IPS-18c (cell line): ENCODE data around the gene PSMA7.

Experiments used
- H3K4me3 ChIP-seq: 2 replicates; pipeline ENCODE4 v1.7.0; 2013; ENCODE audit warnings: low read depth, mild to moderate bottlenecking, low read length, moderate library complexity; ENCODE audit not compliant: insufficient read depth
- H3K9me3 ChIP-seq: one replicate; pipeline ENCODE4 v1.6.1; 2013; ENCODE audit warnings: mild to moderate bottlenecking, low read length, moderate library complexity; ENCODE audit not compliant: control insufficient read depth, insufficient read depth

The PSMA7 gene

GRCh38 chr20:62143081-62143956, at the start of gene PSMA7, which contains the start of gene SS18L1:
Gene PSMA7, minus strand, starts transcription at chr20:62143394. Its CDS starts 91 bp downstream, at chr20:62143303.
Gene SS18L1, plus strand, starts transcription at chr20:62143769. Its CDS starts 52 bp downstream, at chr20:62143821.
- Histone ChIP-seq H3K4me3 (peak within 1 kb of the TSS; percentile 76), H3K9me3 (no peaks in the 10 kb centered on the region)

GRCh38 chr20:62192635-62193034, 49.4 kb upstream of the PSMA7 start:
- no peaks in the 10 kb centered on the region for H3K9me3 ChIP-seq
- no peak overlapping the region for H3K4me3 ChIP-seq

DNA sequence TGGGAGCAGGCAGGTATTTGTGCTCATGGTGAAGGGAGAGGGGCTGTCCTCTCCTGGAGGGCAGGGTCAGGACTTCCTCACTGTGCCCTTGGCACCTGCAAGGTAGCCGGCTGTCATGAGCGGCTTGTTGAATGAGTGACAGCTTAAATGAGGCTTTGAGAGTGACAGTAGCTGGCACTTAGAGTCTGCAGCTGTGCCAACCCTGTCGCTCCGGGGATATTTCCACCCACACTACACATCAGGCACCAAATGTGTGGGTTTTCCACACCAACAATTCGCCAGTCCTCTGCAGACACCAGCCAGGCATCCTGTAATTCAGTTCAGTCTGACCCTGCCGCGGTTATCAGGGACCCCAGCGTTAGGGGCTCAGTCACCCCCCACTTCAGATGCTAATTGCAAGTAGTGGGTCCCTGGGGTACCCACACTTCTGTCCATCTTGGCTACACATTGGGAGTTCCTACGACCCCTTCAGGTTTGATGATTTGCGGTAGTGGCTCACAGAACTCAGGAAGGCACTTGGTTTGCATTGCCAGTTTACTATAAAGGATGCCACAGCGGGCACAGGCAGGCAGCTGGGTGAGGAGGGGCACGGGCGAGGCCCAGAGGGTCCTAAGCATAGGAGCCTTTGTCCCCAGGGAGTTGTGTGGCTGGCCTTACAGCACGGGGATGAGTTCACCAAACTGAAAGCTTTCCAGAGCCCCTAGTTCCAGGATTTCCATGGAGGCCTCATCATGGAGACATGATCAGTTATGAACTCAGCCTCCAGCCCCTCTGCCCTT, 48.8 kb upstream of the PSMA7 start:
- H3K4me3 ChIP-seq: no peak overlapping the region
- H3K9me3 ChIP-seq: no peaks in the 10 kb centered on the region

DNA sequence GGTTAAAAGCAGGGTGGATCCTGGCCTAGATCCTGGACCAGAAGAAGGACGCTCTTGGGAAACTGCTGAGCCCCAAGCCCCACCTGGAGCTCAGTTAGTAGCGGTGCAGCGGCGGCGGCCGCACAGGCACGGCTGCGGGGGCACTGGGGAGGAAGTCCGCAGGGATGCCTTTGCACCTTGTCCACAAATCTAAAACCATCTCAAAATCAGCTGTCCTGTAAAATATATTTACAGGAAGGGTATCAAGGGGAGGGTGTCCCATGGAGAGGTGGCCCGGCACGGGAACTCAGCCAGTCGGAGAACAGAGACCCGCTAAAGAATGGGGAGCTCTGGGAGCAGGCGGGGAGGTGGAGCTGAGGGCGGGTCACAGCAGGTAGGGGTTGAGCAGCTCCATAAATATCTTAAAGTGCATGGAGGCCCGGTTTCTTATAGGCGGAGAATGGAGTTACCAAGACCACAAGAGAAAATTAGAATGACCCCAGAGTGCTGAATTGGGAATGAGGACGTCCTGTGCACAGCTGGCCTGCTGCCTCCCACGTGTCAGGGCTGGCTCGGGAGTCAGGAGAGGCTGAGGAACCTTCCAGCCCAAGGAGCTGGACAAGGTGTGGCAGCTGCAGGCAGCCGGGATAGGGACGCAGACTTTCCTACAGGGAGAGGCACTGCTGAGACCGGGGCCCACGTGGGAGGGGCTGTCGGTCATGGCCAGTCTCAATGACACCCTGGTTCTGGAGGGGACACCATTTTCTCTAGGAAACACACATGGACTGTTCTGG, 47.6 kb upstream of the PSMA7 start:
- no peaks in the 10 kb centered on the region for H3K9me3 ChIP-seq

DNA sequence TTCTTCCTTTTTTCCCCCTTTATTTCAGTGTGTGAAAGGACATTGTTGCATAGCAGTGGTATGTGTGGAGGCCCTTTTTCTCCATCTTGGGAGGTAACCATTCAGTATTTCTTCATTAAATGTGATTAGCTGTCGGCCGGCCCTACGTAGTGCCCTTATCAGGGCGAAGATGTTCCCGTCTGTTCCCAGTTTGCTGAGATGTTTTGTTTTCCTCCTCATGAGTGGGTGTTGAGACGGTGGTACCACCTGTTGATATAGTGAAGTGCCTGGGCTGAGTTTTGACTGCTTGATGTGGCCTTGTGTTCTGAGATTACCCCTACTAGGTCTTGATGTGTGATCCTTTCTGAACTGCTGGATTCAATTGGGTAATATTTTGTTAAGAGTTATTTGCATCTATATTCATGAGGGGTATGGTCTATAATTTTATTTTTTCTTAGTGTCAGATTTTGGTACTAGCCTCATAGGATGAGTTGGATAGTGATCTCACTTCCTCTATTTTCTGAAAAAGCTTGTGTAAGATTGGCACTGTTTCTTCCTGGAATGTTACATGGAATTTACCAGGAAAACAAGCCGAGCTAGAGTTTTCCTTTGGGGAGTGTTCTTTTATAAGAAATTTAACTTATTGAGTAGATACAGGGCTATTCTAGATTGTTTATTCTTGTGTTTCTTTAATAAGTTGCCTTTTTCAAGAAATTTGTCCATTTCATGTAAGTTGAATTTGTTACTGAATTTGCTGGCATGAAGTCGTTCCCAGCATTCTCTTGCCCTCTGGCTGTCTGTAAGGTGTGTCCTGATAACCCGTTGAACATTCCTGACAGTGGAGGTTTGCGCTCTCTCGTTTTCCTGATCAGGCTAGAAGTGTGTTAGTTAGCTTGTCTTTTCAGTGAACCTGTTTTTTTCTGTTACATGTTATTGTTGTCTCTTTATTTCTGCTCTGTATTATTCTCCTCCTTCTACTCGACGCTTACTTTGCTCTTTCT, 44.0 kb upstream of the PSMA7 start:
- Histone ChIP-seq H3K4me3 (no peak overlapping the region), H3K9me3 (no peaks in the 10 kb centered on the region)

More for the DNA sequence above, 47.6 kb upstream of the PSMA7 start:
- no peak overlapping the region for H3K4me3 ChIP-seq

DNA sequence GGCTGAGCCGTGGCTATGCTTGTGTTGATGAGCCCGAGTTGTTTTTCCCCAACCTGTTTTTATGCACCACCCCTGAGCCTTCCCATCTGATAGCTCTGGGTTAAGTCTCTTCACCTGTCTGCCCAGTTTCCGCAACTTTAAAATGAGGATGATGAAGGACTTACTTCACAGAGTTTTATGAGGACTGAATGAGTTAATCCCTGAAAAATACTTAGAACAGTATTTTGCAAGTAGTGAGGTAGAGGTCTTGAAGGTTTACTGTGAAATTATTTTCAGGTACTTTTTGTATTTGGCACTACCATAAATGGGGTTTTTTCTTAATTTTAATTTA, 42.9 kb upstream of the PSMA7 start:
- no peaks in the 10 kb centered on the region for H3K9me3 ChIP-seq
- no peak overlapping the region for H3K4me3 ChIP-seq

- H3K9me3 ChIP-seq: no peaks in the 10 kb centered on the region
- H3K4me3 ChIP-seq: peak overlapping the region; percentile 97
Measured at GRCh38 chr20:62183426-62184142, 40.4 kb upstream of the PSMA7 start.

- no peaks in the 10 kb centered on the region for H3K9me3 ChIP-seq
- peak within 1 kb of the TSS; percentile 97 for H3K4me3 ChIP-seq
Measured at GRCh38 chr20:62182469-62183425, 39.6 kb upstream of the PSMA7 start, which contains the start of gene MTG2. Gene MTG2, plus strand, starts transcription at chr20:62183028. Its CDS starts 10,393 bp downstream, at chr20:62193421.

GRCh38 chr20:62181808-62182207, 38.6 kb upstream of the PSMA7 start:
- Histone ChIP-seq H3K9me3 (no peaks in the 10 kb centered on the region), H3K4me3 (peak overlapping the region; percentile 97; the same call in 1 of the 2 replicates)

GRCh38 chr20:62179162-62179504, 35.9 kb upstream of the PSMA7 start:
- Histone ChIP-seq H3K4me3 (no peak overlapping the region), H3K9me3 (no peaks in the 10 kb centered on the region)

- Histone ChIP-seq H3K4me3 (no peak overlapping the region), H3K9me3 (no peaks in the 10 kb centered on the region)
Measured at GRCh38 chr20:62178316-62179161, 35.3 kb upstream of the PSMA7 start.

GRCh38 chr20:62177307-62177706, 34.1 kb upstream of the PSMA7 start:
- H3K9me3 ChIP-seq: no peaks in the 10 kb centered on the region
- no peak overlapping the region for H3K4me3 ChIP-seq

DNA sequence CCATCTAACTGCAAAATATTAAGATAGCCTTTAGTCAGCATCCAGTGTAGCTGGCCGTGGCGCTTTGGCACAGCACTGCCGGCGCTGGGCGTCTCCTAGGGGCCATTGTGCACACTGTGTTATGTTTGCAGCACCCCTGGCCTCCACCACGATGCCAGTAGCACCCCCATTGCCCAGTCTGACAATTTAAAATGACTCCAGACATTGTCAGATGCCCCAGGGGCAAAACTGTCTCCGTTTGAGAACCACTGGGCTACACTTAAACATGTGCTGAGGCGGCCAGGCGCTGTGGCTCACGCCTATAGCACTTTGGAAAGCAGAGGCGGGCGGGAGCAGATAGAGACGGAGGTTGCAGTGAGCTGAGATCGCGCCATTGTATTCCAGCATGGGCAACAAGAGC, 33.7 kb upstream of the PSMA7 start:
- no peaks in the 10 kb centered on the region for H3K9me3 ChIP-seq
- no peak overlapping the region for H3K4me3 ChIP-seq

DNA sequence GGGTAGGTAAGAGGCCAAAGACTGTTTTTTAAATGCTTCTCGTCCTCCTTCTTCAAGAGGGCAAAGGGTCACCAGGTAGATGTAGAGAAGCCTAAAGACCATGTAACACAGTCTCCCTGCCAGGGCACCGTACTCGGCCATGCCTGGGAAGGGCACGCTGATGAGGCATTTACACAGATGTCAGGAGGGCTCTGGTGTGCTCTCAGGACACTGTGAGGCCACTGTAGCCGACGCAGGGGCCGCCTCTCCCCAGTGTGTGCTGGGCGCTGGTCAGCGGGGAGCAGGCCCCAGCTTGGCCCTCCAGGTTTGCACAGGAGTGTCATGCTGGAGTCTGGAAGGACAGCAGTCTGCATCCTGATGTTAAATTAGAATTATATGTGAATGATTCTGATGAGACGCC, 32.5 kb upstream of the PSMA7 start:
- H3K9me3 ChIP-seq: no peaks in the 10 kb centered on the region
- H3K4me3 ChIP-seq: no peak overlapping the region
